NT2/D1 (cell line): Measurements from ENCODE around the gene TAS2R20.

Experiments used
- SUZ12 ChIP-seq: IDR thresholded peaks from 2 replicates; pipeline ENCODE4 v1.6.1; 2011; ENCODE audit not compliant: insufficient read length, insufficient read depth; ENCODE audit errors: extremely low read depth
- YY1 ChIP-seq: IDR thresholded peaks from 2 replicates; pipeline ENCODE4 v1.6.1; 2011; ENCODE audit not compliant: insufficient read length, insufficient read depth
- ZNF274 ChIP-seq: IDR thresholded peaks from 2 replicates; pipeline ENCODE4 v1.6.1; 2011; ENCODE audit warnings: mild to moderate bottlenecking, low read depth, low read length

- no peak for TF ChIP-seq ZNF274
- no peak for TF ChIP-seq SUZ12
- TF ChIP-seq YY1, result no peak
Measured at GRCh38 chr12:10956085-10956484, 42.0 kb downstream of the TAS2R20 start.
